Hematopoietic multipotent progenitor cell (in vitro differentiated cells): ENCODE data around the gene ADCY9. TPM values are rescaled to one million over a fixed set of nuclear protein-coding genes. Genes with fewer than 3 reads are reported as not detected.
A peak's percentile ranks its signal among the peaks of the same experiment; 100 is the strongest.
"Not testable (repeated sequence)": the region's sequence is repeated elsewhere in the genome, so short reads cannot be mapped to it uniquely, and the experiment has no call there.

Experiments
- DNase-seq, 3 donors: peaks; one replicate each; pipeline ENCODE4 v3.0.0-alpha.2; 2011 to 2015; ENCODE audit warnings: low read depth in 2 of 3, low spot score in 2 of 3
- total RNA-seq: library from RNA; depleted of rRNA; stranded (reverse); fragments of >200 nt; gene quantifications from one replicate; pipeline ENCODE4 v1.2.3, GENCODE V29; 2012

The ADCY9 gene
- total RNA-seq, 1 donor = 8.3 TPM

- DNase-seq = no peak
Measured at GRCh38 chr16:3959148-3959547, 157.1 kb downstream of the ADCY9 start.

DNA sequence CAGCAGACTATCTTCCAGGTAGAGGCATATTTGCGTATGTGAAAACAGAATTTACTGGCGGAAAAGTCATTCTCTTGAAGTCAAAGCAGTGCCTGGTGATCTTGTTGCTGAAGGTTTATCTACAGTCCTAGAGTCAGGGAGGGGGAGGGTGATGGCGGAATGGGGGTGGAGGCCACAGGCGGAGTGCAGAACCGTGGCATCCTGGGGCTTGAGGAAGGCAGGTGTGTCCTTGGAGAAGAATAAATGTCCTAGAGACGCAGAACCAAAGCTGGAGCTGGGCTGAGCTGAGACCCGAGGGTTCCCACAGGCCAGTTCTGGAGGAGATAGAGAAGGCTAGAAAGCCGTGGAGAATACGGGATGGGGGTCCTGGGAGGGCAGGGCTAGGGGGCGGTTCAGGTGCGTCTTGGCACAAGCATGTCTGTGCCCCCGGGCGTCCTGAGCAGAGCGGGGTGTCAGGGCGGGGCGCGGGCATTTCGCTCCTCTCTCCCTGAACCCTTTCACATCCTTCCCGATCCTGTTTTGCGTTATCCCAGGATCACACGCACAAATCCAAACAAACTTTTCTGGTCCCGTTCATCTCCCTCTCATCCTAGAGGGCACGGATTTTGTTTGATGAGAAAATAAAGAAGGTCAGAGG is 158.8 kb downstream of the ADCY9 start:
- DNase-seq = no peak

DNA sequence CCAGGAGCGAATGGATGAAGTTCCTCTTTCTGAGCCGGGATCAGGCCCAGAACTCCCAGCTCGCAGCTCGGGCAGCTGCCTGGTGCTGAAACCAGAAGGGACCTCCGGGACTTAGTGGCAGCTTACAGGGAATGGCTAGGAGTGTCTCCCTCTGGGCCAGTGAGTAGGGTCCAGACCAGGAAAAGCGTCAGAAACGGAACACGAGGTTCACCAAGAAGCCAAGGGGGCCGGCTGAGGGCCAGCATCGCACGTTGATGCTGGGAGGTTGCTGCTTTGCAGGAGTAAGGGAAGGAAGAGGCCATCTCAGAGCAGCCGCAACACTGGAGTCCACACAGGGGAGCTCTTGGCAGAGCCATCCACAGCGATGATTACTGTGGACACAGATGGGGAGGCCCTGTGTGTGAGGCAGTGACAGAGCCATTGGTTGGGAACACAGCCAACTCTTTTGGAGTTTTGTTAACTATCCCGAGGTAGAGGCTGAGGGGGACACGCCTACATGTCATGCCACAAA is 161.8 kb downstream of the ADCY9 start:
- DNase-seq = peak in 2 of 3 donors; percentile 10 to 16

DNA sequence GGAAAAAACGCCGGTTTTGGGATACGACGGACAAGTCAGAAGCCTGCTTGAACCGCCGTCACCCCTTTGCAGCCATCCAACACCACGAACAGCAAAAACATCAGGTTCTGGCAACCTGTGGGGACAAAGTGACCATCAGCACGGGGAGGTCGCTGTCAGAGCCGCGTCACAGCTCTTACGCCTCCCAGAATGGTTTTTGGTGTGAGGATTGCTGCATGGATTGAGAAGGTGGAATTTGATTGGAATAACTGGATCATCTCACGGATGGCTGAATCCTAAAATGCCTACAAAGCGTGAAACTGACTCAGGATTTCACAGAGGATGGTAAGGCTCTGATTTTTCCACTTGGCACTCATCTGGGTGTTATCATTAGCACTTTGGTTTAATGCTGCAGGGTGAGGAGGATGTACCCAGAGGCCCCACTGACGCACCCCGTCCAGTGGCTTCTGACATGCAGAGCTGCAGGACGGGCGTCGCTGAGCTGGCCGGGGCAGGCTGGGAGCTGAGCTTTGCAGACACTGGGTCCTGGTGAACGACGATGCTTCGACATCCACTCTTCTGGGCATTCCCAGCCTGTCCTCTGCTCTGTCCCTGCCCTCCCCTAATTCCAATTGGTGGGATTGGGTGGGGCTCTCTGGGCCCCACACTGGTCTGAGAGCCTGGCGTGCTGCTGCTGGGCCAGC is 162.4 kb downstream of the ADCY9 start:
- no peak for DNase-seq

GRCh38 chr16:3952737-3953131 is 163.5 kb downstream of the ADCY9 start:
- no peak for DNase-seq

DNA sequence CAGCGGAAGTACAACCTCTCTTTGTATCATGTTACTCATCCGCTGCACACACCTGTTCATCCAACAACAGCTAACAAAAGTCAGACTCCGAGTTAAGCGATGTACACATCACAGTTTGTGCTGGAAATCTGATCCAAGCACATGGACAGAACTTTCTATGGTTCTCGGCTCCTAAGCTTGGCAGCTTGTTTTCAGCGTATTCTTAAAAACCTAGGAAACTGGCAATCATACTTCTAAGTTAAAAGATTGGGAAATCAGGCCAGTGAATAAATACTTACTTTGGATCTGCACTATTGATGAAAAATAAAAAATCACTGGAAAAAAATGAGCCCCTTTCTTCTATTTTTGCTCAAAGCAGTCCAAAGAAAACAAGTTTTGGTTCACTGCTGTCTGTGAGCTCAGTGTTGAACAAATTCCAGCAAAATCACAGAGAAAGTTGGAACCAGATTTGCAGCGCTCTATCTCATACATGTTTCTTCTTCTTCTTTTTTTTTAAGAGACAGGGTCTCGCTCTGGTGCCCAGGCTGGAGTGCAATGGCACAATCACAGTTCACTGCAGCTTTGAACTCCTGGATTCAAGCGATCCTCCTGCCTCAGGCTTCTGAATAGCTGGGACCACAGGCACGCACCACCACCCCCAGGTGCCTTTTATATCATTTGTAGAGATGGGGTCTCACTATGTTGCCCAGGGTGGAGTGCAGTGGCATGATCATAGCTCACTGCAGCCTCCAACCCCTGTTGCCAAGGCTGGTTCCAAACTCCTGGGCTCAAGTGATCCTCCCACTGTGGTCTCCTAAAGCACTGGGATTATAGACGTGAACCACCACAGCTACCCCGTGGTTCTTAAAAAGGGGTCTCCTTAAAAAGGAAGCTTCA is 164.1 kb downstream of the ADCY9 start:
- DNase-seq = no peak

- DNase-seq = not testable (repeated sequence)
Measured at GRCh38 chr16:3951380-3951779, 164.9 kb downstream of the ADCY9 start.

- no peak for DNase-seq
Measured at GRCh38 chr16:3950343-3951193, 165.7 kb downstream of the ADCY9 start.

DNA sequence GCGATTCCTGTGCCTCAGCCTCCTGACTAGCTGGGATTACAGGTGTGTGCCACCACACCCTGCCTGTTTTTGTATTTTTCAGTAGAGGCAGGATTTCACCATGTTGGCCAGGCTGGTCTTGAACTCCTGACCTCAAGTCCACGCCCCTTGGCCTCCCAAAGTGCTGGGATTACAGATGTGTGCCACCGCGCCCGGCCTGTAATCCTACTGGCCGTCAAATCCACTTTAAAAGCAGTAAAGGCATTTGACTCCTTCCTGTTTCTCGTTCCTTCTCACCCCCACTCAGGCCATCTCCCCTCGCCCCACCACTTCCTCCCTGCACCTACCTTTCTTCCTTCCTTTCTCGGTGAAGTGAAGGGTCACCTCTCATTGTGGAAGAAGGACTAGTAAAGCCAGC is 166.3 kb downstream of the ADCY9 start:
- DNase-seq = no peak

DNA sequence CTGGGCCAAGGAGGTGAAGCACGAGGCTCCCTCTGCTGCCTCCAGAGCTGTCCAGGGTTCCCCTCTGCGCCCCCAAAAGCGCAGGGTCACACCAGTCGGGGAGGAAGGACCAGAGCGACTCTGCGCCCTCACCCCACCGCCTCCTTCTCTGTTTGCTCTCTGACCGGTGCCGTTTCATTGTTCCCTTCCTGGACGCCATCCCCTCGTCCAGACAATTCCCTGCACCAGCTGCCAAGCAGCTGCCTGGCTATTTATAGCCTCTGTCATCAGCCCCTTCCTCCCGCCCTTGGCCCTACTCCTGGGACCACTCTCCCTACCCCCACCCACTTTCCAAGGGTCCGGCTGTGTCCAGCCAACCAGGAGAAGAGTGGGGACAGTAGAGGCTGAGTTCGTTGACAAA is 167.0 kb downstream of the ADCY9 start:
- DNase-seq = no peak

DNA sequence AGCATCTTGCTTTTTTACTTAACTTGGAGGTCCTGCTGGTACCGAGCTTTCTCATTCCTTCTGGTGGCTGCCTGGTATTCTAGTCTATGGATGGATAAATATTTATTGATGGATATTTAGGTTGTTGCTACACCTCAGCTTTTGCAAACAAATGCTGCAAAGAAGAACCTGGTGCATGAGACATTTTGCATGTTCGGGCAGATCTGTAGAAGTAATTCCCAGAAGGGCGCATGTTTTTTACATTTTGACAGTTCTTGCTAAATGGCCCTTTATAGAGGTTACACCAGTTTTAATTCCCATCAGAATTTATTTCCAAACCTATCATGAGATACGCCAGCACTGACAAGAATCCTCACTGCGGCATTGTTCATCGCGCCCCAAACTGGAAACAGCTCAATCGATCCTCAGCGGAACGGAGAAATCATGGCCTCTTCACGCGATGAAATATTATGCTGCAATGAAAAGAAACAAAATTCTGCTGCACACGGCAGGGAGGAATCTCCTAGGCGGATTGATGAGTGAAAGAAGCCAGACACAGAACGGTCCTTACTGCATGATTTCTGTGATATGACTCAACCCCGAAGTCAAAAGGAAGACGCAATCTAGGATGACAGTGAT is 167.8 kb downstream of the ADCY9 start:
- DNase-seq = no peak

DNA sequence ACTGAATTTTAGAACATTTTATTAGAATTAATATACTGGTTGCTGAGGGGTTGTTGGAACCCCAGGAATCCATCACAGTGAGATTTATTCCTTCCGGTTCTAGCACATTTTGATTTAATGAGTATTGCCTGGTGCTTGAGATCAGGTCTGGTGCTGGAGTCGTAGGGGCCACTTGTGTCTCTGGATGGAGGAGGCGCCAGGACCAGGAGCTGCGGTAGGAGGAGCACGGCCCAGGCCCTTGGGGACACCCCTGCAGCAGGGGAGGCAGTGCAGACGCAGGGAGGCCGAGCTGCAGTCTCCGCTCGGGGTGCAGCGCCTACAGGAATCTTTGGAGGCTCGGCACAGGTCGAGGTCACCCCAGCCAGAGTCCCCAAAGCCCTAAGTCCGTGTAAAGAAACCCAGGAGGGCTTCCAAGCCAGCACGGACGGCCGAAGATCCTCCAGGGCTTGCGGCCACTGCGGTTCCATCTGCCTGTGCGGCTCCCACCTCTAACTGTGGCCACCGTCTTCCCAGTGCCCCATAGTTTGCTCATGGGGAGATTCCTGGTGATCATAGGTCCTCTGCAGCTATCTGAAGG is 169.6 kb downstream of the ADCY9 start:
- DNase-seq = no peak

DNA sequence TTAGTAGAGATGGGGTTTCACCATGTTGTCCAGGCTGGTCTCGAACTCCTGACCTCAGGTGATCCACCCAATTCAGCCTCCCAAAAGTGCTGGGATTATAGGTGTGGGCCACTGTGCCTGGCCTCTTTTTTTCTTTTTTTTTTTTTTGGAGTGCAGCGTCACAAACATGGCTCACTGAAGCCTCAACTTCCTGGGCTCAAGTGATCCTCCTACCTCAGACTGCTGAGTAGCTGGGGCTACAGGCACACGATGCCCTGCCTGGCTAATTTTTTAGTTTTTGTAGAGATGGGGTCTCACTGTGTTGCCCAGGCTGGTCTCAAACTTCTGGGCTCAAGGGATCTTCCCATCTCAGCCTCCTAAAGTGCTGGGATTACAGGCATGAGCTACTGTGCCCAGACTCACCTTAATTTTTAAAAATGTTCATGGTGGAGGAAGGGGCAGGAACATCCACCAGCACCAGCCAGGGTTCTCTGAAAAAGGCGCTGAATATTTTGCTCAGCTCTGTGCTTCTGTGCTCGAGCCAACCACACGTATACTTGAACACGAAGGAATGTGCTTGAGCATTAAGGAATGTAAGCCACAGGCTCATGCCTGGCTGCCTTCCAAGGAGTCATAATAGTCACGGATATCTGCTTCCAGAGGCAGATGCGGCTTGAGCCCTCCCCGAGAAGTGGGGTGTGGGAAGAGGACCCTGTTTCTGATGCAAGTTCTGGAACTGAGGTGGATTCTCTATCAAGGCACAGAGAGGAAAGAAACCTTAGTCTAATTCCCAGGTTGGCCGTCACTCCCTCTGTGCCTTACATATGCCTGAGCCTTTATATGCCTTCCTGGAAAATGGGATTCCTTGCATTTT is 170.3 kb downstream of the ADCY9 start:
- no peak for DNase-seq

DNA sequence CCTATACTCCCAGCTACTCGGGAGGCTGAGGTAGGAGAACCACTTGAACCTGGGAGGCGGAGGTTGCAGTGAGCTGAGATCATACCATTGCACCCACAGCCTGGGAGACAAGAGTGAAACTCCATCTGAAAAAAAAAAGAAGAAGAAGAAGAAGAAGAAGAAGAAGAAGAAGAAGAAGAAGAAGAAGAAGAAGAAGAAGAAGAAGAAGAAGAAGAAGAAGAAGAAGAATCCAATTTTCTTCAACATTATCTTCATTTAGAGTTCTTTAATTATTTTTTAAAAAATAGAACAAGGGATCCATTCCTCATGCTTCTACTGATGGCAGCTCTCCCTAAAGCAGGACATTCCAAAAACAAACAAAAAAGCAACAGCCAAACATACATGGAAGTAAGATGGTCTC is 171.8 kb downstream of the ADCY9 start:
- not testable (repeated sequence) for DNase-seq

- not testable (repeated sequence) for DNase-seq
Measured at GRCh38 chr16:3942146-3942545, 174.1 kb downstream of the ADCY9 start.

- DNase-seq = peak; percentile 60 to 71 (median 67)
Measured at GRCh38 chr16:3938843-3939624, 177.2 kb downstream of the ADCY9 start.

DNA sequence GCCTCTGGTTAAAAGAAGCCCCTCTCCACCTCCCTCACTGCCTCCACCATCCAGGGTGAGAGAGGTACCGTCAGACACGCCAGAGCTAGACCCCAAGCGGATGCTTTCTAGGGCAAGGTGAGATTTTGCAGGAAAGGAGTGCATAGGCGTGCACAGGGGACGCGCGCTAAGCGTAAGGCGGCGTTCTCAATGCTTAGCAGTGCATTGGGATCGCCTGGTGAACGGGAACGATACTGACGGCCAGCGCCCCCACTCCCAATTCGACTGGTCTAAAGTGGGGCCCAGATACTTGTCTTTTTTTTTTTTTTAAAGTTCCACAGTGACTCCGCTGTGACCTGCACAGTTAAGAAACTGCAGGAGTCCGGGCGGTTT is 177.8 kb downstream of the ADCY9 start:
- DNase-seq = peak in 1 of 3 donors; percentile 13
